GM18519 (cell line): ENCODE data around the gene HOXA13.

Experiments
- ATAC-seq: cut with Tn5 transposase; IDR thresholded peaks from one replicate; pipeline ENCODE4 v1.9.1; 2021; ENCODE audit warnings: mild to moderate bottlenecking, moderate library complexity; ENCODE audit not compliant: unreplicated experiment, low FRiP score

Gene HOXA13

DNA sequence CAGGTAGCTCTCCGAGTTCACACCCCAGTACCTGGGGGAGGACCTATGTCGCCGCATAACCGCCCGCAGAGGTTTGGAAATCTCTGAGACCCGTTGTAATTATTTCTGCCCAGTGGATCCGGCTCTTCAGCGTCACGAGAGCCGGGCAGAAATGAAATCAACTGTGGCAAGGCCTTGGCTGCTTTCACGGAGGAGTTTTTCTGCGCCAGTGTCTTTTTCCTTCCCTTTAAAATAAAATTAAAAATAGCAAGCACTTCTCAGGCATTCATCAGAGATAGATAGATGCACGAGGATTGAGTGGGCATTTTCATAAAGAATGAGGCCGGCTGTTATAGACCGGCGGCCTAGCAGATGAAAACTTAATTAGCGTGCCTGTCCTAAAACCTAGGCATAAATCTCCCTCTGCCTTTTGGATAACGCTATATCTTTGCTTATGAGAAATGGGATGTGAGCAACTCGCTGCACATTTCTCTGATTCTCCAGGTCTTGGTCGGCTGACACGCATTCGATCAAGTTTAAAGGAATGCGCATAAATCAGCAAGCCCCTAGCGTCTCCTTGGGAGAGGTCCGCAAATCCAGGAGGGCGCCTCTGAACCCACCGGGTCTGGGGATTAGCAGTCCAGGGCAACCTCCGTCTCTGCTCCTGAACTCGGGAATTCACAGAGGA lies 6.4 kb downstream of the HOXA13 start:
- ATAC-seq, result no peak

DNA sequence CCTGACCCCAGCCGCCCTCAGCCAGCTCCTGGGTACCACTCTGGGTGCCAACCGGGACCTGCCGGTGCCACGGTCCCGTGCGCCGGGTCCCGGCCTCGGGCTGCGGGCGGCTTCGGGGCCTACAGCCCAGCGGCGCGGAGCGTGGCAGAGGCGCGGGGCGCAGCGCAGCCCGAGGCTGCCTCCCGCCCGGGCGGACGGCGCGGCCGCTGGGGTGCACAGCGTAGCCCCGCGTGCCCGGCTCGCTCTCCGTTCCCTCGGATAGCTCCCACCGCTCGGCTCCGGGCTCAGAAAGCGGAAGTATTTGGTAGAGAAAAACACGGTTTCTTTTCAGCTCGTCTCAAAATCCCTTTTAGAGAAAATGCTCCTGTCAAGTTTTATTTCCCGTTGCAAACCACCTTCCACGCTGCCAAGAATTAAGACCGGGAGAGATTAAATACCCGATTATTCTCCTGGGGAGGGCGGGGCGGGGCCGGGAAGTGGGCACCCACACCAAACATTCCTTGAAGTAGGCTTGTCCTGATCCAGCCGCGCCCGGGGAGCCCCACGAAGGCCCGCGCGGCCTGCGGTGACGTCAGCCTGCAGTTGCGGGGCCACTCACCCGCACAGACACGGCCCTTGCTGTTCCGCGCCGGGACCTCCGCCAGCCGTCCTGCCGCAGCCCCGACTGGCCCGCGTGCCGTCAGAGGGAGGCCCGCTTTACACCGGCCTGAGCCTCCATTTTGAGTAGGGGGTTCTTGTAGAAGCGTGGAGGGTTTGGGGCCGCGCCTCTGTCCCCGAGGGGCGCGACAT lies 7.2 kb downstream of the HOXA13 start:
- ATAC-seq, result no peak

- no peak for ATAC-seq
Observed at GRCh38 chr7:27191833-27192545, 7.9 kb downstream of the HOXA13 start.

DNA sequence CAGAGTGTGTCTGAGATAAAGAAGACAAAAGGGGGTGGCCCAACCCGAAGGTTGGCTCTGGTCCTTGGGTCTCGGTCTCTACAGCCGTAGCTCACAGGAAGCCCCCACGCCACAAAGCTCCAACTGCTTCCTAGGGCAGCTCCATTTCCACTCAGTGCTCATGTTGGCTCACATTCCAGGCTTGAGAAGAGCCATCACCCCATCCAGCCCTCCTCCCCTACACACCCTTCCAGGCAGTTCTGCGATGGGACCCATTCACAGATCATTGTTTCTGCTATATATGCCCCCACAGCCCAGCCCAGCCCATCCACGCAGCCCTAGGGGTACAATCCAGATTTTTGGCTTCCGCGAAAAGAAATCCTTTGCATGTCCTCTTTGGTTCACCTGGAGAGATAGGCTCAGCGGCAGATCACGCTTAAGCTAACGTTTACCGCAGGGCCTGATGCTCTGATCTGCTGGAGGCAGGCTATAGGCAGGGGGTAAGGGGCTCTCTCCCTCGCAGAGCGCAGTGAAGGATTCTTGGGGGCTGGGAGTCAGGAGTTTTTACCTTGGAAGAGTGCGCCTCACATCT lies 8.6 kb downstream of the HOXA13 start:
- no peak for ATAC-seq

- no peak for ATAC-seq
Observed at GRCh38 chr7:27189997-27190748, 9.7 kb downstream of the HOXA13 start.

GRCh38 chr7:27189295-27189996 lies 10.4 kb downstream of the HOXA13 start:
- no peak for ATAC-seq

DNA sequence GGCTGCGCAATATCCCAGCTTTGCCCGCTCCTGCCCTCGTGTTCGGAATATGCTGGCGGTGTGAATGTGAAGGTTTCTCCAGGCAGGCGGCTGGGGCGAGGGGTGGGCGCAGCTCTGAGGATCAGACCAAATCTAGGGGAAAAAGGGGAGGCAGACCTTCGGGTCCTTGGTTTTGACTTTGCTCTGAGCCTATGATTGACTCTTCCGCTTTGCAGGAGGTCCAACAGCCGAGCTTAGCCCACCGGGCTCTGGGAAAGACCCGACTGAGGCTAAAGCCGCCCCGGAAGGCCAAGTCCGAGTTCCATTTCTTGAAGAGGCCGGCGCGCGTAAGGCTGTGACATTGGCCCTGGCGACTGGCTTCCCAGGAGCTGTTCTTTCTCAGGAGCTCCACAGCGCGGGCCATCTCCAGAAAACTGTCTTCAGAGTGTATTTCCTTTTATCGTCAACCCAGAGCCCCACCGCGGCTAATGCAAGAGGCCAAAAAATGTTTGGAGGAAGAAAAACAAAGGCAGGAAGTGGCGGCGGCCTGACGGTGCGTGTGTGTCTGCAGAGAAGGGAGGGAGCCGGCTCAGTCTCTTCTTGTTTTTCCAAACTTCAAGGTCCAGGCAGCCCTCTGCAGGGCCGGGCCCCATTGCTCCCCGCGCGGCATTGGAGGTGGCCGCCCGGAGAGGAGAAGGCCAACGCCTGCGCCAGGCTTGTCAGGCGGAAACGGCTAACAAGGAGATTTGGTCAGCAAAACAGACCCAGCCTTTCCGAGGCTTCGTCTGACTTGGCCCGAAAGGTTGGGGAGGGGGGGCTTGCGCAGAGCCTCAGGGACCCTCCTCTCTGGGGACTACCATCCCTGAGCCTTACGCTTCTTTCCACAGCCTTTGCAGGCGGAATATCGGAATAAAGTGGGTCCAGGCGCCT lies 11.3 kb downstream of the HOXA13 start:
- no peak for ATAC-seq

DNA sequence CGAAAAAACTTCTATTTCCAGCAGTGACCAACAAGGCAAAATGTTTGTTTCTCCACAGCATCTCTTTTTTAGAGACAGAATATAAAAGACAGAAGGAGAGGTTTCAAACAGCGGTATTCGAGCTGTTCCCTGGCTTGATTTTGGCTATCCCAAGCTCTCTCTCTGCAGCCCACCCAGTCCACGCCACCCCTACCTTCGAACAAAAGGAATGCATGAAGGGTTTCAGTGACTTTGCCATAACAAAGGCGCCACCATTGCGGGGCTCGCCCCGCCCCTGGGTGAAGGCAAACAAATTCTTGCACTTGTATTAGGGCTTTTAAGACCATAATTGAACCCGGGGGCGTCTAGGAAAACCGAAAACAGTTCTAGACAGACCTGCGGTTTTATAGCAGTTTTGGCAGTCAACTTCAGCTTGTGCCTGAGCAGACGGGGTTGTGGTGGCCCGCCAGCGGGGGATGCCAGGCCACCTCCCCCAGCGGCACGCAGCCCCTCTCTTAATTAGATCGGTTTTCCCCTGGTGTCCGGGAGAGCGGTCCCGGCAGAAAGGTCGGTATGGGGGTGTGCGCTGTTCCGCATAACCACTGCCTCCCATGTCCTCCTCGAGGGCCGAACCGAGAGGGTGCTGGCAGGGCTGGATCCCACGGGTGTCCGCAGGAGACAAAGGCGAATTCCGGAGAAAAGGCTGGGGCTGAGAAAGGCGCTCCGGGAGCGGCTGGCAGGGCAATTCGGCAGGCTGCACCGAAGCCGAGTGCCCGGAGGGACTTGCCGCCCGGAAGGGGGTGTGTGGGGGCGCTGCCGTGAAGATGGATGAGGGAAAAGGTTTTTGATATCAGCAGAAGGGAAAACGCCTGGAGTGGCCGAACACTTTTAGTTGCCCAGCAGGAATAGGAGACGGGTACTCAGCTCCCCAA lies 12.2 kb downstream of the HOXA13 start:
- ATAC-seq, result no peak

- no peak for ATAC-seq
Observed at GRCh38 chr7:27186668-27187474, 13.0 kb downstream of the HOXA13 start.

DNA sequence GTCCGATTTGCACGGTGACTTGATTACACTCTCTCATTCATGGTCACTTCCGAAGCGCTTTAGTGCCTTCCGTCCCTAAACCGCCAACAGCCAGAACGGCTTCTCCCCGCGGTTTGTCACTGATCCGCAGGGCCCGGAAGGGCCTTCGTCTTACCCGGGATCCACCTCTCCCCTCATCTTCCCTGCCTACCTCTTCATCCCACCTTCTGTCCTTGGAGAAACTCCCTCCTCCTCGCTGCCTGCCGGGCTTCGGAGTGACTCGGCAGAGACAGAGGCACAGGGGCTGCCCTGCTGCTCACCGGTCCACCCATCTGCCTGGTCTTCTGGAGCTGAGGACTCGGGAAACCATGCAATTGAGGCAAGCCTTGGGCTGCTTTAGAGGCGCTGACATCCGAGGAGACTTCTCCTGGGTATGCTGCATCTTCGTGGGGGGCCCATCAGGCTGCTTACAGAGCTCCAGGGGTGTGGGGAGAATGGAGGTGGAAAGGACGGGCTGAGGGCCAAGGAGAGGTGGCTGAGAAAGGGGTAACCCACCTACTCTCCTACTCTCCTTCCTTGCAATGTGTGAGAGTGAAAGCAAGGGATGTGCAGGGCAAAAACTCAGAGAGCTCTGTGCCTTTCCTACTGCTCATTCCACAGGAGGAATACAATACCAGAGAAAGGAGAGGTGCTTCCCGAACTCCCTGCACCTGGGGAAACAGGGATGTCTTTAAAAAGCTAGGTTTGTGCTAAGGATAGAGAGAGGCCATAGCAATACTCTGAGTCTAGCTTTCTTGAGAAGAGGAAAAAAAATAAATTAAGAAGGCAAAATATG lies 13.8 kb downstream of the HOXA13 start:
- ATAC-seq, result no peak

- no peak for ATAC-seq
Observed at GRCh38 chr7:27185013-27185853, 14.7 kb downstream of the HOXA13 start, which contains the start of gene HOXA11. TSS of gene HOXA11 (minus strand) at chr7:27185232. CDS start at chr7:27185144, 88 bp downstream.

- ATAC-seq, result no peak
Observed at GRCh38 chr7:27184337-27185012, 15.4 kb downstream of the HOXA13 start.

DNA sequence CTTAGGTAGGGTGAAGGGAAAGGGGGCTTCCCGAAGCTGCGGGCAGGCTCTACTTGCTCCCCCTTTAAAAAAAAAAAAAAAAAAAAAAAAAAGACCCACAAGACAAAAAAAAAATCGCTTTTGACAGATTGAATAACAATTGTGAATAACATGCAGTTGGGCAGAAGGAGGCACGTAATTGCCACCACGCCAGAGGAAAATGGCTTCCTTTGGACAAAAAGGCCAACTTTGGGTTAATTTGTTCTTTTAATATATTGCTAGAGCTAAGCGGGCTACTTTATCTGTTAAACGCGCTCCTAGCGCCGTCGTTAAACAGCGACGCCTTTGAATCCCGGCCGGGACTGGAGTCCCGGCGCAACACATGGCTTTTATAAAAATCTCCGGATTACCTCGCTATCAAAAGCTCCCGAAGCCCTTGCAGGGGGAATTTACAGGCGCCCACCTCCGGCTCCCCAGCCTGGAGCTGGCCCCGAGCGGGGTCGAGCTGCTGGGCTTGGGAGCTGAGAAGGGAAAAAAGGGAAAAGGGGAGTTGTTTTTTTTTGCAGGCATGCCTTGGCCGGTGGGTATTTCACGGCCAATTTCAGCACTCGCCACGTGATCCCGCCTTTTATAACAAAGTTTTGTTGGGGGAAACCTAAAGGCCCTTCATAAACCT lies 16.1 kb downstream of the HOXA13 start:
- ATAC-seq, result no peak
